ENCODE measurements around the gene CDH4. TPM values are rescaled to one million over a fixed set of nuclear protein-coding genes. Genes with fewer than 3 reads are reported as not detected.

Gene CDH4
- total and polyA plus RNA-seq, 2 of the 13 experiments (the other 11 are each of a cell fraction or from before 2014, with no cell fraction given): not detected

GRCh38 chr20:61303675-61304074 lies 51.6 kb downstream of the CDH4 start:
- Histone ChIP-seq H3K9me3 (ENCODE audit: low read length) (no peaks in the 10 kb centered on the region), H3K4me2 (ENCODE audit: low read depth, low read length) (no peak overlapping the region), H3K4me1 (ENCODE audit: insufficient read depth, low read length) (no peaks in the 10 kb centered on the region), H3K27ac (ENCODE audit: extremely low read length, insufficient read depth, low read length) (no peak overlapping the region), H2AFZ (ENCODE audit: low read length) (no peak overlapping the region), H4K20me1 (ENCODE audit: insufficient read depth, low read length) (peaks cover 3% of the 10 kb centered on the region; the same call in 1 of the 2 replicates), H3K27me3 (ENCODE audit: control insufficient read depth in 1 of 2, insufficient read depth in 2 of 2, low read length in 2 of 2) (peaks cover 17 to 75% of the 10 kb centered on the region in 2 experiments), H3K4me3 (replicated peaks in 1 of 3; ENCODE audit: insufficient read depth in 1 of 3, low read depth in 2 of 3, low read length in 3 of 3) (no peak overlapping the region), H3K36me3 (replicated peaks in 1 of 2; ENCODE audit: control insufficient read depth in 1 of 2, insufficient read depth in 2 of 2, low read length in 2 of 2) (no peaks in the 10 kb centered on the region), H3K9ac (ENCODE audit: insufficient read depth, low read depth, low read length) (no peak overlapping the region), H3K79me2 (ENCODE audit: insufficient read depth, low read length) (no peaks in the 10 kb centered on the region)
- DNase-seq (ENCODE audit: low spot score) (no peak), ATAC-seq (no peak), FAIRE-seq (no peak)
- no TSS peak for BruUV-seq (replicated peaks)
- in situ Hi-C loops (cut with HindIII; ENCODE audit: extremely low pct_ligation_motif_present, low pct_unique_long_range_greater_than_20kb) (no loop called here), intact Hi-C loops (cut with micrococcal nuclease; ENCODE audit: unreplicated experiment) (no loop called here)
- no peak for TF ChIP-seq RBAK (CRISPR knock-in tag; IDR thresholded peaks at IDR 0.05)
- TF ChIP-seq CREBL2 (CRISPR knock-in tag; IDR thresholded peaks at IDR 0.05; ENCODE audit: borderline replicate concordance): no peak
- no peak for TF ChIP-seq NCOA2 (CRISPR knock-in tag; IDR thresholded peaks at IDR 0.05)
- no peak for TF ChIP-seq ZNF430 (CRISPR knock-in tag; IDR thresholded peaks at IDR 0.05)
- TF ChIP-seq NFYC (CRISPR knock-in tag; IDR thresholded peaks at IDR 0.05): no peak
- TF ChIP-seq KDM5A (IDR thresholded peaks at IDR 0.05; ENCODE audit: borderline replicate concordance, low read length): no peak
- TF ChIP-seq CSRNP2 (CRISPR knock-in tag; conservative IDR thresholded peaks at IDR 0.05; ENCODE audit: low read depth): no peak
- no peak for TF ChIP-seq SRSF1 (optimal IDR thresholded peaks at IDR 0.05; ENCODE audit: low read depth, low read length)
- TF ChIP-seq IRX3 (CRISPR knock-in tag; IDR thresholded peaks at IDR 0.05; ENCODE audit: borderline replicate concordance, low read depth): no peak
- TF ChIP-seq ZNF496 (CRISPR knock-in tag; IDR thresholded peaks at IDR 0.05; ENCODE audit: insufficient replicate concordance): no peak
- no peak for TF ChIP-seq TBP (CRISPR knock-in tag; IDR thresholded peaks at IDR 0.05)
- no peak for TF ChIP-seq CREM (IDR thresholded peaks at IDR 0.05)
- TF ChIP-seq CREM (CRISPR knock-in tag; IDR thresholded peaks at IDR 0.05): no peak
- TF ChIP-seq SATB2 (CRISPR knock-in tag; IDR thresholded peaks at IDR 0.05): no peak
- no peak for TF ChIP-seq ZNF839 (CRISPR knock-in tag; IDR thresholded peaks at IDR 0.05; ENCODE audit: borderline replicate concordance)
- no peak for TF ChIP-seq ZFP37 (CRISPR knock-in tag; IDR thresholded peaks at IDR 0.05; ENCODE audit: borderline replicate concordance)
- no peak for TF ChIP-seq ZNF367 (CRISPR knock-in tag; IDR thresholded peaks at IDR 0.05; ENCODE audit: borderline replicate concordance)
- TF ChIP-seq AGO2 (optimal IDR thresholded peaks at IDR 0.05; ENCODE audit: low read depth, low read length): no peak
- TF ChIP-seq SMYD3 (CRISPR knock-in tag; IDR thresholded peaks at IDR 0.05): no peak
- no peak for TF ChIP-seq NR2F1 (CRISPR knock-in tag; IDR thresholded peaks at IDR 0.05)
- no peak for TF ChIP-seq HINFP (CRISPR knock-in tag; IDR thresholded peaks at IDR 0.05; ENCODE audit: low read depth)
- 4% methylated on average over 12 of the region's 12 CpGs for WGBS (ENCODE audit: low lambda C conversion rate)
- CTCF ChIA-PET (ENCODE audit: low intra/inter-chr PET ratio, low total read pairs): no interaction called here
- POLR2A ChIA-PET: no interaction called here

All from HepG2 (cell line).